ENCODE measurements around the gene UVSSA.
"Not testable (repeated sequence)": the region's sequence is repeated elsewhere in the genome, so short reads cannot be mapped to it uniquely, and the experiment has no call there.

Gene UVSSA

GRCh38 chr4:1316537-1317168, 30.4 kb upstream of the UVSSA start:
- no peak for DNase-seq (ENCODE audit: low read depth)

DNA sequence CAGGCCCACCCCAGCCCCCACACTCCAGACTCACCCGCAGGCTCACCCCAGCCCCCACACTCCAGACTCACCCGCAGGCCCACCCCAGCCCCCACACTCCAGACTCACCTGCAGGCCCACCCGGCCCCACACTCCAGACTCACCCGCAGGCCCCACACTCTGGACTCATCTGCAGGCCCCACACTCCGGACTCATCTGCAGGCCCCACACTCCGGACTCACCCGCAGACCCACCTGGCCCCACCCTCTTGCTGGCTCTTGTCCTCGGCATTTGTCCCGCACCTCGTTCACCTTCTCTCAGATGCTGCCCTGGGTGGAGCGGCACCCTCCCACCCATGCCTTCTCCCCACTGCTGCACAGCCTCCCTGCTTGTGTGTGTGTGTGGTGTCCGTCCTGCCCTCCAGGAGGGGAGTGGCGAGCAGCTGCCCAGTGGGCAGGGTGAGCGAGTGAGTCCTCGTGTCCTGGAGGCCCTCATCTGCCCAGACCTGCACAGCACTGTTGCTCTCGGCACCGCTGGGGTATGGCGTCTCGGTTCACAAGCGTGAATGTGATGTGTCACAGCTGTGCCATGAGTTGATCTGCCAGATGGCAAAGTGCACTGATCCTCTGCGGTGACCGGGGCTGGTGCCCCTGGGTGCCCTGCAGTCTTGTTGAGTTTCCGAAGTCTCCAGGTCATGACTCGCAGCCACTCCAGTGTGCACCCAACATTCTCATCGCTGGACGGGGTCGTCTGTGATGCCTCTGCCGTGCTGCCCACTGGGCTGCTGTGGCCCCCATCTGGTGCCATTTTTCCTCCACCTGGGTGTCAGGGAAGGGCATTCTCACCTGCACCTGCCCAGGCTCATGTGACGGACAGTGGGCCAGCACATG, 29.6 kb upstream of the UVSSA start:
- DNase-seq (ENCODE audit: low read depth) = no peak

GRCh38 chr4:1318046-1318375, 29.0 kb upstream of the UVSSA start:
- DNase-seq (ENCODE audit: low read depth) = no peak

- DNase-seq (ENCODE audit: low read depth) = no peak
Measured at GRCh38 chr4:1318488-1319213, 28.4 kb upstream of the UVSSA start.

DNA sequence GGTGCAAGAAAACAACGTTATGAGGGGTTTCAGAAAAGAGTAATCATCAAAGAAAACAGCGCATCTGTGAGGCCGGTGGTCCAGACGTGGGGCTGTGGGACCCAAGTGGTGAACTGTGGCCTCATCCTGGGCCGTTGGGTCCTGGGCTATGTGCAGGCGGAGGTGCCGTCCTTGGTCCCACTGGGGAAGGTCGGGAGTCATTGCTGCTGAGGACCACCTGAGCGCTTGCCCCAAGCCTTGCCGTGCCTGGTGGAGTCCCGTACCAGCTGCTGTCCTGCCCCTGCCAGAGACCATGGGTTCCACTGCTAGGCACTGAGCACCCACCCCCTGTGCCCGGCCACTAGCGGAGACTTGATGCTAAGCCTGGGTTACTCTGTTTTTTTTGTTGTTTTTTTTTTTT, 25.5 kb upstream of the UVSSA start:
- DNase-seq (ENCODE audit: low read depth) = no peak

DNA sequence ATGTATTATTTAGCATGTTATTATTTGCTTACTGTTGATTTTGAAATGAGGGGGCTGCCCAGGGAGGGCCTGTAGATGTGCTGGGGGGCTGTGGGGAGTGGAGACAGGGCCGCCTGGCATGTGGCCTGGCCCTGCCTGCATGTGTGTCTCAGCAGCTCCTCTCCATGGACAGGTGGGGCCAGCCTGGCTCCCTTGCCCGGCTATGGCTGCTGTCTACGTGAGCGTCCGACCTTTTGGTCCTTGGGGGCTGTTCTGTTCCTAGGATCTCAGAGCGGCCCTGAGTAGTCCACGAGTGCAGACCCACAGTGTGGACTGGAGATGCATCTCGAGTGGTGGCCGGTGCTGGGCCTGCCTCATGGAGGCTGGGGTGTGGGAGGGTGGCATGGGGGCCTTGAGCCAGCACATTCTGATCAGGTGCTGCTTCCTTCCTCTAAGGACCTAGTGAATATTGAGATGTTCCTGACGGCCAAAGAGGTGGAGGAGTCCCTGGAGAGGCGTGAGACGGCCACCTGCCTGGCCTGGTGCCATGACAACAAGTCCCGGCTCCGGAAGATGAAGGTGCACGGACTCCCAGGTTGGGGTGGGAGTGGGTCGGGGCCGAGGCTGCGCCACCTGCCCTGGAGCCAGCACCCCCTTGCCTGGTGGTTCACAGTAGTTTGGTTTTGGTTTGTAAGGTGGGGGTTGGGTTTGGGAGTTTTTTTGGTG, 24.9 kb upstream of the UVSSA start:
- DNase-seq (ENCODE audit: low read depth) = no peak

DNA sequence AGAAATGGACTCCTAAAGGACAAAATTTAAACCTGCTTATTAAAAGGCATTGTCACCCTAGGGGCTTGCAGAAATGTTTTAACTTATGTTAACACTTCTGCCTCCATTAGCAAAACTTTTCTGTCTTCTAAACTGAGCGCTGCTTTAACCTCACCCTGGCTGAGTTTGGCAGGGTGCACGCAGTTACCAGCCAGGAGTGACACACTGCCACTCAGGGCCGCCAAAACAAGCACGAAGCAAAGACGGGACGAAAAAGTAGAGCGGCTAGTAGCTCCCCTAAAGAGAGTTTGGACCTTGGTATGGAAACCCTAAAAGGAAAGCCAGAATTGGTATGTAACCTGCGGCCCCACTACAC, 23.8 kb upstream of the UVSSA start:
- DNase-seq (ENCODE audit: low read depth) = no peak

DNA sequence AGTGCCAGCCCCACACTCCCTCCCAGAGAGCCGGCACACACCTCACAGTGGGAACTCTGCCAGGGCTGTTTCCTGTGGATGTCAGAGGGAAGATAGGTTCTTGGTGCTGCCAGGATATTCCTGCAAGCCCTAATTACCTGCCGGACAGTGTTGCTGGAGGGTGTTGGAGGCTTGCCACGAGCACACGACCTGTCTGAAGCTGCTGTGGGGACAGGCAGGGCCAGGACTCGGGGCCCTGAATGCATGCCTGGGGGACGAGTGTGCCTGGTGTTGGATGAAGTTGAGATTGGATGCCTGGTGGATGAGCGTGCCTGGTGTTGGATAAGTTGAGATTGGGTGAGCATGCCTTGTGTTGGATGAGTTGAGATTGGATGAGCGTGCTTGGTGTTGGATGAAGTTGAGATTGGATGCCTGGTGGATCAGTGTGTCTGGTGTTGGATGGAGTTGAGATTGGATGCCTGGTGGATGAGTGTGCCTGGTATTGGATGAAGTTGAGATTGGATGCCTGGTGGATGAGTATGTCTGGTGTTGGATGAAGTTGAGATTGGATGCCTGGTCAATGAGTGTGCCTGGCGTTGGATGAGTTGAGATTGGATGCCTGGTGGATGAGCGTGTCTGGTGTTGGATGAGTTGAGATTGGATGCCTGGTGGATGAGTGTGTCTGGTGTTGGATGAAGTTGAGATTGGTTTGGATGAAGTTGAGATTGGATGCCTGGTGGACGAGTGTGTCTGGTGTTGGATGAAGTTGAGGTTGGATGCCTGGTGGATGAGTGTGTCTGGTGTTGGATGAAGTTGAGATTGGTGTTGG, 23.2 kb upstream of the UVSSA start:
- no peak for DNase-seq (ENCODE audit: low read depth)

DNA sequence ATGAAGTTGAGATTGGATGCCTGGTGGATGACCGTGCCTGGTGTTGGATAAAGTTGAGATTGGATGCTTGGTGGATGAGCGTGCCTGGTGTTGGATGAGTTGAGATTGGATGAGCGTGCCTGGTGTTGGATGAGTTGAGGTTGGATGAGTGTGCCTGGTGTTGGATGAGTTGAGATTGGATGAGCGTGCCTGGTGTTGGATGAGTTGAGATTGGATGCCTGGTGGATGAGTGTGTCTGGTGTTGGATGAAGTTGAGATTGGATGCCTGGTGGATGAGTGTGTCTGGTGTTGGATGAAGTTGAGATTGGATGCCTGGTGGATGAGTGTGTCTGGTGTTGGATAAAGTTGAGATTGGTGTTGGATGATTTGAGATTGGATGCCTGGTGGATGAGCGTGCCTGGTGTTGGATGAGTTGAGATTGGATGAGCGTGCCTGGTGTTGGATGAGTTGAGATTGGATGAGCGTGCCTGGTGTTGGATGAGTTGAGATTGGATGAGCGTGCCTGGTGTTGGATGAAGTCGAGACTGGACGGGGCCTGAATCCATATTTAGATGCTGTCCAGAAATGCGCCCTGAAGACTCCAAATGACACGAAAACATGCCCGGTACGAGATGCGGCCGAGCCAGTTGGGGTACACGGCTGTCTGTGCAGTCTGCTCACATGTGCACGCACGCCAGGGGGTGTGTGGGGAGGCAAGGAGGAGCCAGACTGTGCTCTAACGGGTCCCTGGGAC, 22.4 kb upstream of the UVSSA start:
- not testable (repeated sequence) for DNase-seq (ENCODE audit: low read depth)

DNA sequence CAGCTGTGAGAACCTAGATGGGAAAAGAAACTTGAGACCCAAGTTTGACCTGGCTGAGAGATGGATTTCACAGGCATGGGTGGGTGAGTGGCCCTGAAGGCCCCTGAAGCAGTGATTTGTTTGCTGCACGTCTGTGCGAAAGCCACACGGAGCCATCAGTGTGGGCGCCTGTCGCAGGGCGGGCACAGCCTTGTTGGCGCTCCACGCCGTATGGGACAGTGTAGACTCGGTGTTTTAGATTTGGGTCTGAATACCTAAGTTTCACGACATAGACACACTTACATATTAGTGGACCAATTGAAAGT, 21.9 kb upstream of the UVSSA start:
- DNase-seq (ENCODE audit: low read depth) = no peak

GRCh38 chr4:1325681-1326635, 21.1 kb upstream of the UVSSA start:
- DNase-seq (ENCODE audit: low read depth) = no peak

- no peak for DNase-seq (ENCODE audit: low read depth)
Measured at GRCh38 chr4:1326751-1327525, 20.1 kb upstream of the UVSSA start.

- no peak for DNase-seq (ENCODE audit: low read depth)
Measured at GRCh38 chr4:1327526-1328266, 19.3 kb upstream of the UVSSA start.

- no peak for DNase-seq (ENCODE audit: low read depth)
Measured at GRCh38 chr4:1328267-1329155, 18.5 kb upstream of the UVSSA start.

- no peak for DNase-seq (ENCODE audit: low read depth)
Measured at GRCh38 chr4:1329408-1330371, 17.3 kb upstream of the UVSSA start.

Data from HS-27A (cell line).